ENCODE results near the gene MCM7.
"Not testable (repeated sequence)": the region's sequence is repeated elsewhere in the genome, so short reads cannot be mapped to it uniquely, and the experiment has no call there.

Gene MCM7

DNA sequence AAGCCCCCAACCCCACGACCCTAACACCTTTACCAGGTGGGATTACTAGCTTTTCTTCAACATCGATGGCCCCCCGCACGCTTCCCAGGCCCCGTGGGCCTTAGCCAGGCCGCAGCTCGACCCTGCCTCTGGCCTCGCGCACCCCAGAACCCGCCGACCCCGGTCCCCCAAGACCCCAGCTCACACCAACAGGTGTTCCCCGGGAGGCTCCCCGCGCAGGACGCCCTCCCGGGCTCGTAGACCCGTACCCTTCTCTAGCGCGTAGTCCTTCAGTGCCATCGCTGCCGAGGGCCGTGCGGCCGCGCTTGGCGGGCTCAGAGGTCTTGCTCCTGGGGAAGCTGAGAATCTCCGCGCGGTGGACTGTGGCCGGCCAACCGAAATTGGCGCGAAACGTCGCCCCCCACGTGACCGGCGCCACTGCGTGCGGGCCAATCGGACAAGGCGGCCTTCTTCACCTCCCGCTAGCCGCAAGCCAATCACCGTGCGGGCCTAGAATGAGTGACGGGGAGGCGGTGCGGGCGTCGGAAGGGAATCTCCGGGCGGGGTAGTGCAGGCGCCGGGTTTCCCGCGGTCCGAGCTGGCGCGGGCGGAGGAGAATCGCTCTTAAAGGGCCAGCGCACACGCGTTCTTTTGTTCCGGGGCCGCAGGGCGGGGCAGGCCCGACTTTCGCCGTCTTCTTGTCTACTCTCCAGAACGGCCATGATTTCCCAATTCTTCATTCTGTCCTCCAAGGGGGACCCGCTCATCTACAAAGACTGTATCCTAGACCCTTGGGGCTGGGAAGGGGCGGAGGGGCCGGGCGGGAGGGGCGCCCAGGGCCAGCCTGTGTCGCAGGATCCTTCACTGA, at the start of gene MCM7, which contains the start of gene AP4M1:
MCM7 (minus strand) TSS at position 382 of the 847 bp plus-strand sequence; CDS start at position 279, 103 bp downstream.
AP4M1 (plus strand) TSS at position 628 of the 847 bp plus-strand sequence; CDS start at position 700, 72 bp downstream.
- no peak for FAIRE-seq

GRCh38 chr7:100148559-100149328, 47.5 kb upstream of the MCM7 start, which contains the start of gene LAMTOR4:
LAMTOR4 (plus strand) TSS chr7:100148918; CDS start chr7:100148973, 55 bp downstream.
- FAIRE-seq, result no peak

- FAIRE-seq, result no peak
These were observed 47.0 kb upstream of the MCM7 start for GRCh38 chr7:100148225-100148558.

GRCh38 chr7:100147278-100147677, 46.1 kb upstream of the MCM7 start:
- FAIRE-seq, result no peak

DNA sequence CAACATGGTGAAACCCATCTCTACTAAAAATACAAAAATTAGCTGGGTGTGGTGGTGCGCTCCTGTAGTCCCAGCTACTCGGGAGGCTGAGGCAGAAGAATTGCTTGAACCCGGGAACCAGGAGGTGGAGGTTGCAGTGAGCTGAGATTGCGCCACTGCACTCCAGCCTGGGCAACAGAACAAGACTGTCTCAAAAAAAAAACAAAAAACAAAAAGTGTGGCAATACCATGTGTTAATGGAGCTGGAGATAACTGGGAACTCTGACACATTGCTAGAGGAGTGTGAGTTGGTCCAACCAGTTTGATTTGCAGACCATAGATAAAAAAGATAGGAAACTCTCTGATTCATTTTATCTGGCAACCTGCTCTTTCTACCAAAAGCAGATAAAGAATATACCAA, 45.2 kb upstream of the MCM7 start:
- FAIRE-seq, result not testable (repeated sequence)

DNA sequence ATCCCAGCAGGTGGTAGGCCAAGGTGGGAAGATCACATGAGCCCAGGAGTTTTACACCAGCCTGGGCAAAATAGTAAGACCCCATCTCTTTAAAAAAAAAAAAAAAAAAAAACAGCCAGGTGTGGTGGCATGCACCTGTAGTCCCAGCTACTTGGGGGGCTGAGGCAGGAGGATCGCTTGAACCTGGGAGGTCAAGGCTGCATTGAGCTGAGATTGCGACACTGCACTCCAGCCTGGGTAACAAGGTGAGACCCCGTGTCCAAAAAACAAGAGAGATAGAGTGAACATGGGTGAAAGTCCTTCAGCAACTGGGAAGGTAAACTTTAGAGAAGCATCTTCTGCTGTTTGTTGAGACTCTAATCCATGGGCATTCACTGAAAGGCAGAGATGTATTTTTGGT, 41.3 kb upstream of the MCM7 start:
- FAIRE-seq, result no peak

GRCh38 chr7:100141555-100141949, 40.4 kb upstream of the MCM7 start:
- no peak for FAIRE-seq

DNA sequence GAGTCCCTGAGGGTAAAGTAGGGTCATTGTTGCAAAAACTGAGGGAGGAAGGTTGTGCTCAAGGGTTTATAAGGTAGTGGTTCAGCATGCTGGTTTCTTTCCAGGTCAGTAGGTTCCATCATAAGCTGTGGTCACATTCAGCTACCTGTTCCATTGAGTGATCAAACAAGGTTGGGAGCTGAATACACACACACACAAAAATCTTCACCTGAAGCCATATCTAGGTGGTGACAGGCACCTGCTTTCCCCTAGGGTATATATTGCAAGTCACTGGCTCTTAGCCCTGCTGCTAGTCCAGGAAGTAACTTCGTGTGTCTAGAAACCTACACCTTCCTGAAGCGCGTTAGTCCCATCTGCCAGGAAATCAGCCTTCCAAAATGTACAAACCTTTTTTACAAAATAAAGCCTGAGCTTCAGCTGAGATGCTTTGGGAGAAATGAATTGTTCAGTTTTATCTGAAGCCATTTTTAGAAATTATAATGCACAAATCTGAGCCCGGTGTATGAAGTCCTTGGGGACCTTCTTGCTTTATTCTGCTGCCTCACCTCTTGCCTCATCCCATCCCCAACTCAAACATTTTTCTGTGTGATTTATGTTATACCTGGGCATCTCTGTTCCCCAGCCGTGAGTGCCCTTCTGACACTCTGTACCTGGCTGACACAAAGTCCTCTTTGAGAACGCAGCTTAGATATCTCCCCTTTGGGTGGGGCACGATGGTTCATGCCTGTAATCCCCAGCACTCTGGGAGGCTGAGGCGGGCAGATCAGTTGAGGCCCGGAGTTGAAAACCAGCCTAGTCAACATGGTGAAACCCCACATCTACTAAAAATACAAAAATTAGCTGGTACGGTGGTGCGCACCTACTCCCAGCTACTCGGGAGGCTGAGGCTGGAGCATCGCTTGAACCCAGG, 36.9 kb upstream of the MCM7 start:
- no peak for FAIRE-seq

DNA sequence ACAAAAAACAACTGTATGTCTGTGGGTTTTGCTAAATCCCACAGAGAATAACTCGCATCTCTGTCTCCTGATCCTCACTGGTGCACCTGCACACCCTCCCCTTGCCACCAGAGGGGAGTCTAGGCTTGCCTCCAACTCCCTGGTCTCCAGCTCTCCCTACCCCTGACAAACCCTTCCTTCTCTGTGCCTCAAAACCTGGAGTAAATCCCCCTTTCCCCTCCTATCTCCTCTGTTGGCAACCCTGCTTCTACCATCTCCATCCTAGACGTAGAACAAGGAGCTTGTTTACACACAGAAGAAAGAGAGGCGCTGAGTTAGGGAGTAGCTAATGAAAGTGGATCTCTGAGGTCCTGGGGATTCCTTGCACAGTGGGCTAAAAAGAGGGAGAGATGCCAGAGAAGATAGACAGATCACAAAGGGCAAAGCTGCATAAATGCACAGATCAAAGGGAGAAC, 31.5 kb upstream of the MCM7 start:
- FAIRE-seq, result no peak

GRCh38 chr7:100132126-100132525, 30.9 kb upstream of the MCM7 start:
- FAIRE-seq, result no peak

DNA sequence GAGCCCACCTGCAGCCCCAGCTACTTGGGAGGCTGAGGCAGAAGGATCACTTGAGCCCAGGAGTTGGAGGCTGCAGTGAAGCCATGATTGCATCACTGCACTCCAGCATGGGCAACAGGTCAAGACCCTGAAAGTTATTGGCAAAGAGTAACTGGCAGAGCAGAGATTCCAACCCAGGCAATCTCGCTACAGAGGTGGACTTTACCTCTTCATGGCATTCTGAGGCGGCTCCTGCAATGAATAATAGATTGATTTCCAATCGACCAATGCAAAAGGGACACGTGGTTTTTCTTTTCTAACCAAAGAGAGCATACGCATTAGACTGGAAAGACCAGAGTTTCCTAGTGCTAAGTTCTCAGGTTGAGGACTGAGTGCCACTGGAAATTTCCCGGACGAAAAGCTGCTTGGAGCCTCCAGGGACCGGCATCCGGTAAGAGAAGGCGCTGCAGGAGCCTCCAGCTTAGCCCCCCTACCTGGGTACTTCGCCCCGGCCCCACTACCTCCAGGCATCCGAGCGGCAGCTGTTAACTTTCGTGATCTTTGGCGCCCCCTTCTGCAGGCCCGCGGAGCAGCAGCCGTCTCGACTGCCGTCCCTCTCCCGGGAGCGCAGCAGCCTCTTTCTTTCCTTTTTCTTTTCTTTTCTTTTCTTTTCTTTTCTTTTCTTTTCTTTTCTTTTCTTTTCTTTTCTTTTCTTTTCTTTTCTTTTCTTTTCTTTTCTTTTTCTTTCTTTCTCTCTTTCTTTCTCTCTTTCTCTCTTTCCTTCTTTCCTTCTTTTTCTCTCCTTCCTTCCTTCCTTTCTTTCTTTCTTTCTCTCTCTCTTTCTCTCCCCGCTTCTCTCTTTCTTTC, 29.6 kb upstream of the MCM7 start:
- no peak for FAIRE-seq

- not testable (repeated sequence) for FAIRE-seq
These were observed 29.0 kb upstream of the MCM7 start for GRCh38 chr7:100130220-100130607.

GRCh38 chr7:100128637-100128963, 27.4 kb upstream of the MCM7 start:
- no peak for FAIRE-seq

DNA sequence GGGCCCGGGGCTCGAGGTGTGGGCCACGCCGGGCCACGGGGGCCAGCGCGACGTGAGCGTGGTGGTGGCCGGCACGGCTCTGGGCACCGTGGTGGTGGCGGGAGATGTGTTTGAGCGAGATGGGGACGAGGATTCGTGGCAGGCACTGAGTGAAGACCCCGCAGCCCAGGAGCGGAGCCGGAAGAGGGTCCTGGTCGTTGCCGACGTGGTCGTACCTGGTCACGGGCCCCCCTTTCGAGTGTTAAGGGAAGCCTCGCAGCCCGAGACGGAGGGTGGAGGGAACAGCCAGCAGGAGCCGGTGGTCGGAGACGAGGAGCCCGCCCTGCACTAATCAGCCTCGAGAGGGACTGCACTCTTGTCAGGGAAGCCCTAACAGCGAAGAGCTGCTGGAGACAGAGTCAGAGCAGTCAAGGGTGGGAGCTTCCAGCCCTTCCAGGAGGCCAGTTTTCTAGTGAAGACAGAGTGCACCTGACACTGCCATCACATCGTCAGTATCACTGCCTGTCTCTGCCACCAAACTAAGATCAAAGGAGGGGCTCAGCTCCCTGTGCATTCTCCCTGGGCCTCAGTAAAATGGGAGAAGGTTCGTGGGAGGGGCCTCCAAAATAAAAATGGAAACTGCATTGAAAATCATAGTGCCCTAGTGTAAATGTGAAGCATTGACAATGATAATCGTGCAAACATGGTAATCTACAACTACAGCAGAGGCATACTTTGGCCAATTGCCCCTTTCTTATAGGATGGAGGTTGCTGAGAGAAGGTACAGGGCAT, 26.9 kb upstream of the MCM7 start:
- no peak for FAIRE-seq

GRCh38 chr7:100126931-100127865, 26.0 kb upstream of the MCM7 start, which contains the start of gene MBLAC1:
MBLAC1 (plus strand) TSS chr7:100126967; CDS start chr7:100127396, 429 bp downstream.
- FAIRE-seq, result no peak

DNA sequence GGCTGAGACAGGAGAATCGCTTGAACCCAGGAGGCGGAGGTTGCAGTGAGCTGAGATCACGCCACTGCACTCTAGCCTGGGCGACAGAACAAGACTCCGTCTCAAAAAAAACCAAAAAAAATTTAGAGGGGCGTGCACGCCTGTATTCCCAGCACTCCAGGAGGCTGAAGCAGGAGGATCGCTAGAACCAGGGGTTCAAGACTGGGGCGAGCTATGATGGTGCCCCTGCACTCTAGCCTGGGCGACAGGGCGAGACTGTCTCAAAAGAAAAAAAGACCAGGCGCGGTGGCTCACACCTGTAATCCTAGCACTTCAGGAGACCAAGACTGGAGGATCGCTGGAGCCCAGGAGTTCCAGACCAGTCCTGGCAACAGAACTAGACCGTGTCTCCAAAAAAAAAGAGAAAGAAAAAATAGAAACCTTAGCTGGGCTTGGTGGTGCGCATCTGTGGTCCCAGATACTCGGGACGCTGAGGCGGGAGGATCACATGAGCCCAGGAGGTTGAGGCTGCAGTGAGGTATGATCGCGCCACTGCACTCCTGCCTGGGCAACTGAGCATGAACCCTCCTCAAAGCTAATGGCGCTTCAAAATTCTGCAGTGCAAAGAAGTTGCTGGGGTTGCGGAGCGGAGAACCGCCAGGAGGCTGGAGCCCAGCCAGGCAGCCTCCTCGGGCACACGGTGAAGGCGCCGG, 25.2 kb upstream of the MCM7 start:
- FAIRE-seq, result no peak

DNA sequence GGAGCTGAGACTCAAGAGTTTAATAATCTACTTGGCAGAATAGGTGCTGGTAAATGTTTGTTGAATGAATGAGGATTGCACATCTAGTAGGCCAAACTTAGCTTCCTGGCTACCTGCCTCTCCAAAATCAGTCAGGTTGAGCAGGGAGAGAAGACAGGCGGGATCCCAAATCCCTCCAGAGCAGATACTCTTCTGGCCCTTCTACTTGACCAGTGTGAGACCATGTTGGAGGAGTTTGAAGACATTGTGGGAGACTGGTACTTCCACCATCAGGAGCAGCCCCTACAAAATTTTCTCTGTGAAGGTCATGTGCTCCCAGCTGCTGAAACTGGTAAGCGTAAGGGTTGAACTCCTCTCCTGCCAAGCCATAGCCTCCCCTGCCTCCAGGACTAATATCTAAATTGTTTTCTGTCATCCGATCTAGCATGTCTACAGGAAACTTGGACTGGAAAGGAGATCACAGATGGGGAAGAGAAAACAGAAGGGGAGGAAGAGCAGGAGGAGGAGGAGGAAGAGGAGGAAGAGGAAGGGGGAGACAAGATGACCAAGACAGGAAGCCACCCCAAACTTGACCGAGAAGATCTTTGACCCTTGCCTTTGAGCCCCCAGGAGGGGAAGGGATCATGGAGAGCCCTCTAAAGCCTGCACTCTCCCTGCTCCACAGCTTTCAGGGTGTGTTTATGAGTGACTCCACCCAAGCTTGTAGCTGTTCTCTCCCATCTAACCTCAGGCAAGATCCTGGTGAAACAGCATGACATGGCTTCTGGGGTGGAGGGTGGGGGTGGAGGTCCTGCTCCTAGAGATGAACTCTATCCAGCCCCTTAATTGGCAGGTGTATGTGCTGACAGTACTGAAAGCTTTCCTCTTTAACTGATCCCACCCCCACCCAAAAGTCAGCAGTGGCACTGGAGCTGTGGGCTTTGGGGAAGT, 23.4 kb upstream of the MCM7 start:
- no peak for FAIRE-seq

DNA sequence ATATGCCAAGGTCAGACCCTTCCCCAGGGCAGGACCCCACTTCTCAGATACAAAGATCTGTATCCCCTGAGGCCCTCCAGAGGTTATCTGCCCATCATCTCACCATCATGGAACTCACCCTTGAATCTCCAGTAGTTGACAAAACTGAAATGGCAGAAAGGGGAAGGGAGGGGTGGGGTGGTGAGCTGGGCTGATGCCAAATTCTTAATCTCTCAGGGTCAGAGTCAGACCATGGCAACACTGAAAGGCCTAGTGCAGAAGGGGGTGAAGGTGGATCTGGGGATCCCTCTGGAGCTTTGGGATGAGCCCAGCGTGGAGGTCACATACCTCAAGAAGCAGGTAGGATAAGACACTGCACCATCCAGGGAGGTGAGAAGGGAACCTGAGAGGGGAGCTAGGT, 21.4 kb upstream of the MCM7 start:
- FAIRE-seq, result no peak

Data from islet of Langerhans (tissue), 1 donor.